ENCODE results near the gene SNTA1. TPM values are rescaled to one million over a fixed set of nuclear protein-coding genes. Genes with fewer than 3 reads are reported as not detected.
A peak's percentile ranks its signal among the peaks of the same experiment; 100 is the strongest.

The SNTA1 gene
- total and polyA plus RNA-seq, 9 of the 15 experiments (the other 6 are each of a cell fraction or from before 2014, with no cell fraction given): 1.2 to 40.8 (median 20.3) TPM

DNA sequence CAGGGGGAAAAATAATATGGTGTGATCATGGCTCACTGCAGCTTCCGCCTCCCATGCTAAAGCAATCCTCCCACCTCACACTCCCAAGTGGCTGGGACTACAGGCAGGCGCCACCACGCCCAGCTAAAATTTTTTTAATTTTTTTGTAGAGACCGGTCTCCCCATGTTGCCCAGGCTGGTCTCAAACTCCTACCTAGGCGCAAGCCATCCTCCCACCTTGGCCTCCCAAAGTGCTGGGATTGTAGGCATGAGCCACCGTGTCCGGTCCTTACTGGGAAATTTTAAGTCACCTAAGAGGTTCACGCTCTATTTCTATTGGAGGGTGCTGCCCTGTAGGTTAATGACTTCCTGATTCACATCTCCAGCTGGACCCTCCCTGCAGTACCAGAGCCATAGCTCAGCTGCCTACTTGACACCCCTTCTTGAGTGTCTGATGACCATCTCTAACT is 41.6 kb downstream of the SNTA1 start (continued):
- TF ChIP-seq SMARCC2 (IDR thresholded peaks at IDR 0.05; ENCODE audit: low read depth): no peak; the same call in 1 of the 2 replicates
- TF ChIP-seq ZNF644 (tag; IDR thresholded peaks at IDR 0.05; ENCODE audit: low read depth): 0 out of 2 replicates have a peak, but pooled peaks have one; percentile 34
- TF ChIP-seq ZNF140 (CRISPR knock-in tag; IDR thresholded peaks at IDR 0.05): no peak
- 0 out of 2 replicates have a peak, but pooled peaks have one; percentile 21 for TF ChIP-seq BACH1 (tag; IDR thresholded peaks at IDR 0.05)
- TF ChIP-seq GATAD2B (IDR thresholded peaks at IDR 0.05; ENCODE audit: borderline replicate concordance): no peak
- TF ChIP-seq TAF15 (IDR thresholded peaks at IDR 0.05; ENCODE audit: low read depth, low read length): no peak
- TF ChIP-seq ZNF174 (CRISPR knock-in tag; IDR thresholded peaks at IDR 0.05): no peak
- 0 out of 4 replicates have a peak, but pooled peaks of 1 of the 2 experiments have one; percentile 53 for TF ChIP-seq SRF (CRISPR knock-in tag; IDR thresholded peaks at IDR 0.05)
- TF ChIP-seq ZNF143 (CRISPR knock-in tag; IDR thresholded peaks at IDR 0.05): no peak
- no peak for TF ChIP-seq MTF1 (CRISPR knock-in tag; IDR thresholded peaks at IDR 0.05; ENCODE audit: borderline replicate concordance)
- no peak for TF ChIP-seq ZNF75A (CRISPR knock-in tag; IDR thresholded peaks at IDR 0.05)
- peak; percentile 10; the same call in 1 of the 2 replicates for TF ChIP-seq ZNF12 (CRISPR knock-in tag; IDR thresholded peaks at IDR 0.05)
- TF ChIP-seq, protein P1, sequence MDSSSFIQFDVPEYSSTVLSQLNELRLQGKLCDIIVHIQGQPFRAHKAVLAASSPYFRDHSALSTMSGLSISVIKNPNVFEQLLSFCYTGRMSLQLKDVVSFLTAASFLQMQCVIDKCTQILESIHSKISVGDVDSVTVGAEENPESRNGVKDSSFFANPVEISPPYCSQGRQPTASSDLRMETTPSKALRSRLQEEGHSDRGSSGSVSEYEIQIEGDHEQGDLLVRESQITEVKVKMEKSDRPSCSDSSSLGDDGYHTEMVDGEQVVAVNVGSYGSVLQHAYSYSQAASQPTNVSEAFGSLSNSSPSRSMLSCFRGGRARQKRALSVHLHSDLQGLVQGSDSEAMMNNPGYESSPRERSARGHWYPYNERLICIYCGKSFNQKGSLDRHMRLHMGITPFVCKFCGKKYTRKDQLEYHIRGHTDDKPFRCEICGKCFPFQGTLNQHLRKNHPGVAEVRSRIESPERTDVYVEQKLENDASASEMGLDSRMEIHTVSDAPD (CRISPR knock-in tag; IDR thresholded peaks at IDR 0.05): no peak
- no peak for TF ChIP-seq ZNF3 (CRISPR knock-in tag; IDR thresholded peaks at IDR 0.05)
- TF ChIP-seq, protein P2, sequence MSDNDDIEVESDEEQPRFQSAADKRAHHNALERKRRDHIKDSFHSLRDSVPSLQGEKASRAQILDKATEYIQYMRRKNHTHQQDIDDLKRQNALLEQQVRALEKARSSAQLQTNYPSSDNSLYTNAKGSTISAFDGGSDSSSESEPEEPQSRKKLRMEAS (CRISPR knock-in tag; IDR thresholded peaks at IDR 0.05): no peak
- 0 out of 2 replicates have a peak, but pooled peaks have one; percentile 8 for TF ChIP-seq GABPA (tag; conservative IDR thresholded peaks at IDR 0.05; ENCODE audit: low read depth)
- TF ChIP-seq FOSL1 (tag; conservative IDR thresholded peaks at IDR 0.05): 0 out of 2 replicates have a peak, but pooled peaks have one; percentile 14
